LHCN-M2 (cell line): ENCODE data around the gene KCTD13. TPM values are rescaled to one million over a fixed set of nuclear protein-coding genes. Genes with fewer than 3 reads are reported as not detected.
"Not testable (repeated sequence)": the region's sequence is repeated elsewhere in the genome, so short reads cannot be mapped to it uniquely, and the experiment has no call there.

Experiments
- DNase-seq: peaks from one replicate; pipeline ENCODE4 v3.0.0-alpha.2; 2012; ENCODE audit warnings: low read depth
- total RNA-seq: library from RNA; depleted of rRNA; stranded (reverse); fragments of >200 nt; gene quantifications from 2 replicates; pipeline ENCODE4 v1.2.3, GENCODE V29; 2014

KCTD13 gene
- total RNA-seq, 1 experiment from 2014 or later = 12.2 TPM

- DNase-seq = peak; percentile 98
Measured at GRCh38 chr16:29943846-29944799, 18.1 kb upstream of the KCTD13 start.

- DNase-seq = peak; percentile 6
Measured at GRCh38 chr16:29940656-29941055, 14.6 kb upstream of the KCTD13 start.

- not testable (repeated sequence) for DNase-seq
Measured at GRCh38 chr16:29931750-29932149, 5.7 kb upstream of the KCTD13 start.

- DNase-seq = peak; percentile 25
Measured at GRCh38 chr16:29927070-29927905, 1.3 kb upstream of the KCTD13 start.

GRCh38 chr16:29926711-29927052 is 656 bp upstream of the KCTD13 start:
- peak; percentile 59 for DNase-seq

GRCh38 chr16:29925105-29925756 is 795 bp downstream of the KCTD13 start:
- no peak for DNase-seq

- DNase-seq = no peak
Measured at GRCh38 chr16:29922986-29923501, 3.0 kb downstream of the KCTD13 start.

- no peak for DNase-seq
Measured at GRCh38 chr16:29922326-29922725, 3.7 kb downstream of the KCTD13 start.

- no peak for DNase-seq
Measured at GRCh38 chr16:29921034-29921385, 5.0 kb downstream of the KCTD13 start.

GRCh38 chr16:29920288-29921033 is 5.6 kb downstream of the KCTD13 start:
- DNase-seq = peak; percentile 57

- DNase-seq = no peak
Measured at GRCh38 chr16:29916979-29917378, 9.0 kb downstream of the KCTD13 start.

GRCh38 chr16:29915590-29916247 is 10.3 kb downstream of the KCTD13 start:
- peak; percentile 38 for DNase-seq

- DNase-seq = no peak
Measured at GRCh38 chr16:29913514-29913913, 12.5 kb downstream of the KCTD13 start.

- DNase-seq = no peak
Measured at GRCh38 chr16:29912087-29912486, 13.9 kb downstream of the KCTD13 start.

- no peak for DNase-seq
Measured at GRCh38 chr16:29911676-29912010, 14.4 kb downstream of the KCTD13 start.

- no peak for DNase-seq
Measured at GRCh38 chr16:29910819-29911675, 15.0 kb downstream of the KCTD13 start.

GRCh38 chr16:29909851-29910250 is 16.2 kb downstream of the KCTD13 start:
- DNase-seq = not testable (repeated sequence)

GRCh38 chr16:29909391-29909790 is 16.6 kb downstream of the KCTD13 start:
- peak; percentile 76 for DNase-seq

GRCh38 chr16:29908719-29909220 is 17.3 kb downstream of the KCTD13 start:
- no peak for DNase-seq
